Liver (tissue), 3 donors: ENCODE measurements around the gene SLC34A3.

ENCODE experiments used
- CTCF ChIP-seq: fragments of 150-350 bp; IDR thresholded peaks from 2 replicates; pipeline ENCODE4 v1.5.1; 2017; ENCODE audit warnings: improper control_type of control experiment, low read depth, low read length; ENCODE audit not compliant: missing input control
- EGR1 ChIP-seq, 2 donors: IDR thresholded peaks; 2 replicates each; pipeline ENCODE4 v1.6.1; 2016 to 2018; ENCODE audit warnings: antibody characterized with exemption in 2 of 2, low read depth in 2 of 2
- FOXA1 ChIP-seq: IDR thresholded peaks from 2 replicates; pipeline ENCODE4 v1.6.1; 2016; ENCODE audit warnings: antibody characterized with exemption
- GABPA ChIP-seq, 2 donors: IDR thresholded peaks in 1 of 2; conservative IDR thresholded peaks in 1 of 2; 2 replicates each; pipeline ENCODE4 v1.6.1; 2016; ENCODE audit warnings: antibody characterized with exemption in 2 of 2, mild to moderate bottlenecking in 1 of 2, moderate library complexity in 1 of 2
- HNF4G ChIP-seq: IDR thresholded peaks from 2 replicates; pipeline ENCODE4 v1.6.1; 2016; ENCODE audit warnings: antibody characterized with exemption
- MAX ChIP-seq: IDR thresholded peaks from 2 replicates; pipeline ENCODE4 v1.6.1; 2016; ENCODE audit warnings: antibody characterized with exemption
- RAD21 ChIP-seq, 2 donors: IDR thresholded peaks; 2 replicates each; pipeline ENCODE4 v1.6.1; 2016; ENCODE audit warnings: antibody characterized with exemption in 2 of 2, mild to moderate bottlenecking in 2 of 2
- REST ChIP-seq: IDR thresholded peaks from 2 replicates; pipeline ENCODE4 v1.6.1; 2016; ENCODE audit warnings: antibody characterized with exemption, mild to moderate bottlenecking
- TAF1 ChIP-seq: conservative IDR thresholded peaks from 2 replicates; pipeline ENCODE4 v1.6.1; 2016; ENCODE audit warnings: antibody characterized with exemption, mild to moderate bottlenecking
- ZBTB33 ChIP-seq: IDR thresholded peaks from 2 replicates; pipeline ENCODE4 v1.6.1; 2016; ENCODE audit warnings: antibody characterized with exemption
- donor health status: healthy.
- donor health status: healthy.

DNA sequence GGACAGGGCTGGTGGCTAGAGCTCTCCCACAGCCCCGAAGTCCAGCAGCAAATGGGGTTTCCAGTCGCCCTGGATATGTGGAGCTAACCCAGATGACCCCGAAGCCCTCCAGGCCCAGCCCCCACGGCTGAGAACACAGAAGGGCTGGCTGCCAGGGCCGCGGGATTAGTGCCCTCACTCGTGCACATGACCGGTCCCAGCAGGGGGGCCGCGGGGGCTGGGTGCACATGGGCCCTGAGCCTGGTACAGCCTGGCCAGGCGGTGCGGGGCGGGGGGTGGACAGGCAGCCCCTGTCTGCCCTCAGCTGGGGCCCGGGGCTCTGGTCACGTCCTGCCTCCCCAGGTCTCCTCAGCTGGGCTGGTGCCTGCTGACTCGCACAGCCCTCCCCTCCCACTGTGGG, 36.3 kb upstream of the SLC34A3 start:
- TF ChIP-seq EGR1 (IDR thresholded peaks at IDR 0.05; ENCODE audit: low read depth in 2 of 2) (no peak), CTCF (no peak), MAX (no peak), TAF1 (no peak), HNF4G (no peak), GABPA (IDR thresholded peaks at IDR 0.05 in 1 of 2, conservative IDR thresholded peaks at IDR 0.05 in 1 of 2) (no peak), RAD21 (IDR thresholded peaks at IDR 0.05) (no peak), REST (no peak), ZBTB33 (no peak), FOXA1 (no peak)
